ENCODE results near the gene MAS1. TPM values are rescaled to one million over a fixed set of nuclear protein-coding genes. Genes with fewer than 3 reads are reported as not detected.

MAS1 gene
- polyA plus RNA-seq, 2 of the 4 experiments (the other 2 are of a cell fraction), result not detected

DNA sequence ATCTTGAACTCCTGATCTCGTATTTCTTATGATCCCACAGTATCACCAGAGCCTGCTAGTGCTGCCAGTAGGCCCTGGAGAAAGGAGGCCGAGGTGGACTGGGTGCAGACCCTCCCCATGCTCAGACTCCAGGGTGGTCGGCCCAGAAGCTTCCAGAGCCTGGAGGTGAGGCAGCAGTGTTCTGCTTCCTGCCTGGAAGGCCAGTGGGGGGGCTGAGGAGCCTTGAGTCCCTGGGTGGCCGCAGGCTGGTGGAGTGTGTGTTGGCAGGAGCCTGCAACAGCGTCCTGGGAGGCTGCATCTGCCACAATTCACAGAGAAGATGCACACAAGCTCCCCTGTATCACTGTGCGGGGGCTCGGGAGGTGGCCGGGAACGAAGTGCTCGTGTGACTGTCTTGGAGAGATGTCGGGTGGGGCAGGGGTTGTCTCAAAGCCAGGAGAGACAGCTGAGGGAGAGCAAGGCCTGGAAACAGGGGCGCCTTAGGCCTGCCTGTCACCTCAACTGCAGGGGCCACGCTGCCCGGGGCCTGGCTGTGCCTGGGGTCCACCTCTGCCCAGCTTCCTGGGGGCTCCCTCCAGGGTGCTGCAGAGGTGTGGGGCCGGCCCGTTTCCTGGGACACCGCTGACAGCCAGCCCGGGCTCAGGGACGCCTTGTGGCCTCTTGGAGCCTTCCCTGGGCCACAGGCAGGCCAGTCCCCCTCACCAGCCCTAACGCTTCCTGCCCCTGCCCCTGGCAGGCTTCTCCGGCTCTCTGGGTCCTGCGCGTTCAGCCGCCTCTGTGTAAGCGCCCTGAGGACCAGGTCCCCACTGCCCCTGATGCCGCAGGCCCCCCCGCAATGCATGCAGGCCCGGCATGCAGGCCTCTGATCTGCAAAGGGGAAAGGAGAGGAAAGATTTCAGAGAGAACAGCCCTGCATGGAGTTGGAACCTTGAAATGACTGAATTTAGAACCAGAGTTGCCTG lies 24.2 kb upstream of the MAS1 start:
- no peak overlapping the region for H3K4me2 ChIP-seq
- FAIRE-seq (no peak), DNase-seq (ENCODE audit: low read depth in 1 of 2, low spot score in 1 of 2) (no peak), ATAC-seq (no peak)
- H3K9me3 ChIP-seq, result no peaks in the 10 kb centered on the region
- no peaks in the 10 kb centered on the region for H3K4me1 ChIP-seq
- 85% methylated on average over 15 of the region's 28 CpGs for WGBS (ENCODE audit: missing lambda C conversion rate)
- ChIA-PET POLR2A (no interaction called here), CTCF (interaction anchor here (1.3 to 1.7 kb wide), 3 partner anchors 11 to 222 kb away, joined by 3 to 5 read pairs (median 4); no protein-coding TSS in a partner anchor)
- H3K4me3 ChIP-seq, result no peak overlapping the region
- TF ChIP-seq, protein P1, sequence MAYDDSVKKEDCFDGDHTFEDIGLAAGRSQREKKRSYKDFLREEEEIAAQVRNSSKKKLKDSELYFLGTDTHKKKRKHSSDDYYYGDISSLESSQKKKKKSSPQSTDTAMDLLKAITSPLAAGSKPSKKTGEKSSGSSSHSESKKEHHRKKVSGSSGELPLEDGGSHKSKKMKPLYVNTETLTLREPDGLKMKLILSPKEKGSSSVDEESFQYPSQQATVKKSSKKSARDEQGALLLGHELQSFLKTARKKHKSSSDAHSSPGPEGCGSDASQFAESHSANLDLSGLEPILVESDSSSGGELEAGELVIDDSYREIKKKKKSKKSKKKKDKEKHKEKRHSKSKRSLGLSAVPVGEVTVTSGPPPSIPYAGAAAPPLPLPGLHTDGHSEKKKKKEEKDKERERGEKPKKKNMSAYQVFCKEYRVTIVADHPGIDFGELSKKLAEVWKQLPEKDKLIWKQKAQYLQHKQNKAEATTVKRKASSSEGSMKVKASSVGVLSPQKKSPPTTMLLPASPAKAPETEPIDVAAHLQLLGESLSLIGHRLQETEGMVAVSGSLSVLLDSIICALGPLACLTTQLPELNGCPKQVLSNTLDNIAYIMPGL (CRISPR knock-in tag; IDR thresholded peaks at IDR 0.05; ENCODE audit: borderline replicate concordance), result no peak
- no peak for TF ChIP-seq NFE2L2 (conservative IDR thresholded peaks at IDR 0.05; ENCODE audit: low read length)
- TF ChIP-seq HOXA7 (CRISPR knock-in tag; IDR thresholded peaks at IDR 0.05), result no peak
- no peak for TF ChIP-seq ZFP36 (IDR thresholded peaks at IDR 0.05; ENCODE audit: borderline replicate concordance, partially characterized antibody)
- no peak for TF ChIP-seq ZNF302 (CRISPR knock-in tag; IDR thresholded peaks at IDR 0.05)
- TF ChIP-seq, protein P2, sequence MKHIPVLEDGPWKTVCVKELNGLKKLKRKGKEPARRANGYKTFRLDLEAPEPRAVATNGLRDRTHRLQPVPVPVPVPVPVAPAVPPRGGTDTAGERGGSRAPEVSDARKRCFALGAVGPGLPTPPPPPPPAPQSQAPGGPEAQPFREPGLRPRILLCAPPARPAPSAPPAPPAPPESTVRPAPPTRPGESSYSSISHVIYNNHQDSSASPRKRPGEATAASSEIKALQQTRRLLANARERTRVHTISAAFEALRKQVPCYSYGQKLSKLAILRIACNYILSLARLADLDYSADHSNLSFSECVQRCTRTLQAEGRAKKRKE (CRISPR knock-in tag; IDR thresholded peaks at IDR 0.05; ENCODE audit: low read depth), result no peak
- no peak for TF ChIP-seq GATA3 (IDR thresholded peaks at IDR 0.05; ENCODE audit: borderline replicate concordance)
- H3K27ac ChIP-seq, result no peak overlapping the region

- H3K4me2 ChIP-seq, result no peak overlapping the region
- ATAC-seq (no peak), DNase-seq (ENCODE audit: low read depth in 1 of 2, low spot score in 1 of 2) (no peak), FAIRE-seq (no peak)
- H3K4me3 ChIP-seq, result no peak overlapping the region
- TF ChIP-seq NR3C1 (IDR thresholded peaks at IDR 0.05) (no peak), ZSCAN20 (CRISPR knock-in tag; IDR thresholded peaks at IDR 0.05) (no peak), ESRRA (IDR thresholded peaks at IDR 0.05; ENCODE audit: borderline replicate concordance, low read length) (no peak)
- TF ChIP-seq, protein P2 (CRISPR knock-in tag; IDR thresholded peaks at IDR 0.05; ENCODE audit: low read depth), result no peak
- TF ChIP-seq, protein P3, sequence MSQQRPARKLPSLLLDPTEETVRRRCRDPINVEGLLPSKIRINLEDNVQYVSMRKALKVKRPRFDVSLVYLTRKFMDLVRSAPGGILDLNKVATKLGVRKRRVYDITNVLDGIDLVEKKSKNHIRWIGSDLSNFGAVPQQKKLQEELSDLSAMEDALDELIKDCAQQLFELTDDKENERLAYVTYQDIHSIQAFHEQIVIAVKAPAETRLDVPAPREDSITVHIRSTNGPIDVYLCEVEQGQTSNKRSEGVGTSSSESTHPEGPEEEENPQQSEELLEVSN (IDR thresholded peaks at IDR 0.05; ENCODE audit: borderline replicate concordance, low read depth), result no peak
- TF ChIP-seq, protein P1 (CRISPR knock-in tag; IDR thresholded peaks at IDR 0.05; ENCODE audit: borderline replicate concordance), result no peak
- no peaks in the 10 kb centered on the region for H3K4me1 ChIP-seq
- CTCF ChIA-PET, result interaction anchor here (0.9 to 1.1 kb wide), 2 partner anchors 8 to 664 kb away, joined by 3 read pairs; no protein-coding TSS in a partner anchor
- WGBS (ENCODE audit: missing lambda C conversion rate), result no CpG with 5 or more reads among the region's 1 CpG
- H3K9me3 ChIP-seq, result no peaks in the 10 kb centered on the region
- POLR2A ChIA-PET, result no interaction called here
- H3K27ac ChIP-seq, result no peak overlapping the region
Measured at GRCh38 chr6:159871241-159871640, 19.5 kb upstream of the MAS1 start.

DNA sequence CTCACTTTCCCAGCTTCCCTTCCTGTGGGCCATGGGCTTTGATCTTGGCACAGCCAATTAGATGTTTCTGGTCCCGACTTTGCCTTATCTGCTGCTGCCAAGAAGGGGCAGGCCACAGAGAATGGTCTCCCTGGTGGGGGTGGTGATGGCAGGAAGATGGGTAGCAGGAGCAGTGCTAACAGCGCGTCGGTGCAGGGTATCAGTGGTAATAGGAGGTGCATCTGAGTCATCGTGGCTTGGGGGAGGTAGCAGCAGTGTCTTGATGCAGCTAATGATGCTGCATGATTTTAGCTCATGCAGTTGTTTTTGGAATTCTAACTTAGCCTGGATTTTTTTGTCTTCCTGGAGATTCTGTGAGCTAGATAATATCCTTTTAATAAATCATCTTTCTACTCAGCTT lies 18.9 kb upstream of the MAS1 start:
- H3K4me3 ChIP-seq, result no peak overlapping the region
- POLR2A ChIA-PET, result no interaction called here
- no peak for TF ChIP-seq CEBPB (IDR thresholded peaks at IDR 0.05)
- no peak for TF ChIP-seq ZNF302 (CRISPR knock-in tag; IDR thresholded peaks at IDR 0.05)
- TF ChIP-seq, protein P4, sequence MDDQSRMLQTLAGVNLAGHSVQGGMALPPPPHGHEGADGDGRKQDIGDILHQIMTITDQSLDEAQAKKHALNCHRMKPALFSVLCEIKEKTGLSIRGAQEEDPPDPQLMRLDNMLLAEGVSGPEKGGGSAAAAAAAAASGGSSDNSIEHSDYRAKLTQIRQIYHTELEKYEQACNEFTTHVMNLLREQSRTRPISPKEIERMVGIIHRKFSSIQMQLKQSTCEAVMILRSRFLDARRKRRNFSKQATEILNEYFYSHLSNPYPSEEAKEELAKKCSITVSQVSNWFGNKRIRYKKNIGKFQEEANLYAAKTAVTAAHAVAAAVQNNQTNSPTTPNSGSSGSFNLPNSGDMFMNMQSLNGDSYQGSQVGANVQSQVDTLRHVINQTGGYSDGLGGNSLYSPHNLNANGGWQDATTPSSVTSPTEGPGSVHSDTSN (IDR thresholded peaks at IDR 0.05), result no peak
- TF ChIP-seq, protein P3 (IDR thresholded peaks at IDR 0.05; ENCODE audit: borderline replicate concordance, low read depth), result no peak
- TF ChIP-seq KDM5A (IDR thresholded peaks at IDR 0.05), result no peak
- no peak for TF ChIP-seq EP300 (IDR thresholded peaks at IDR 0.05)
- TF ChIP-seq RNF2 (IDR thresholded peaks at IDR 0.05; ENCODE audit: borderline replicate concordance, low read depth), result no peak
- no peak for TF ChIP-seq FOSB (CRISPR knock-in tag; IDR thresholded peaks at IDR 0.05)
- no peak for TF ChIP-seq SREBF2 (IDR thresholded peaks at IDR 0.05)
- TF ChIP-seq, protein P5, sequence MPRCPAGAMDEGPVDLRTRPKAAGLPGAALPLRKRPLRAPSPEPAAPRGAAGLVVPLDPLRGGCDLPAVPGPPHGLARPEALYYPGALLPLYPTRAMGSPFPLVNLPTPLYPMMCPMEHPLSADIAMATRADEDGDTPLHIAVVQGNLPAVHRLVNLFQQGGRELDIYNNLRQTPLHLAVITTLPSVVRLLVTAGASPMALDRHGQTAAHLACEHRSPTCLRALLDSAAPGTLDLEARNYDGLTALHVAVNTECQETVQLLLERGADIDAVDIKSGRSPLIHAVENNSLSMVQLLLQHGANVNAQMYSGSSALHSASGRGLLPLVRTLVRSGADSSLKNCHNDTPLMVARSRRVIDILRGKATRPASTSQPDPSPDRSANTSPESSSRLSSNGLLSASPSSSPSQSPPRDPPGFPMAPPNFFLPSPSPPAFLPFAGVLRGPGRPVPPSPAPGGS (IDR thresholded peaks at IDR 0.05), result no peak
- TF ChIP-seq FOSL2 (IDR thresholded peaks at IDR 0.05), result no peak
- TF ChIP-seq FOSL2 (CRISPR knock-in tag; IDR thresholded peaks at IDR 0.05), result no peak

More for the DNA sequence above, 18.9 kb upstream of the MAS1 start:
- Histone ChIP-seq H3K4me2 (no peak overlapping the region), H3K9me3 (no peaks in the 10 kb centered on the region), H3K27ac (no peak overlapping the region), H3K4me1 (no peaks in the 10 kb centered on the region)
- DNase-seq (ENCODE audit: low read depth in 1 of 2, low spot score in 1 of 2), result no peak
- no peak for FAIRE-seq
- WGBS (ENCODE audit: missing lambda C conversion rate), result 86% methylated on average over 4 of the region's 5 CpGs
- CTCF ChIA-PET, result interaction anchor here (1.1 kb wide), 1 partner anchor 8 kb away, joined by 3 read pairs; no protein-coding TSS in a partner anchor
- no peak for ATAC-seq
